WI38 (cell line): ENCODE measurements around the gene AGAP1.

Source experiments
- H3K4me3 ChIP-seq: 2 replicates; pipeline ENCODE4 v1.5.1; 2011; ENCODE audit warnings: low read depth, mild to moderate bottlenecking, control low read depth, low read length
- TF ChIP-seq, protein P1 (sequence below): IDR thresholded peaks from 2 replicates; pipeline ENCODE4 v1.5.1; 2012; ENCODE audit warnings: low read depth, mild to moderate bottlenecking, control low read depth, low read length

The AGAP1 gene

GRCh38 chr2:236083934-236084333 is 590.1 kb downstream of the AGAP1 start:
- no peak overlapping the region for H3K4me3 ChIP-seq
- TF ChIP-seq, protein P1, sequence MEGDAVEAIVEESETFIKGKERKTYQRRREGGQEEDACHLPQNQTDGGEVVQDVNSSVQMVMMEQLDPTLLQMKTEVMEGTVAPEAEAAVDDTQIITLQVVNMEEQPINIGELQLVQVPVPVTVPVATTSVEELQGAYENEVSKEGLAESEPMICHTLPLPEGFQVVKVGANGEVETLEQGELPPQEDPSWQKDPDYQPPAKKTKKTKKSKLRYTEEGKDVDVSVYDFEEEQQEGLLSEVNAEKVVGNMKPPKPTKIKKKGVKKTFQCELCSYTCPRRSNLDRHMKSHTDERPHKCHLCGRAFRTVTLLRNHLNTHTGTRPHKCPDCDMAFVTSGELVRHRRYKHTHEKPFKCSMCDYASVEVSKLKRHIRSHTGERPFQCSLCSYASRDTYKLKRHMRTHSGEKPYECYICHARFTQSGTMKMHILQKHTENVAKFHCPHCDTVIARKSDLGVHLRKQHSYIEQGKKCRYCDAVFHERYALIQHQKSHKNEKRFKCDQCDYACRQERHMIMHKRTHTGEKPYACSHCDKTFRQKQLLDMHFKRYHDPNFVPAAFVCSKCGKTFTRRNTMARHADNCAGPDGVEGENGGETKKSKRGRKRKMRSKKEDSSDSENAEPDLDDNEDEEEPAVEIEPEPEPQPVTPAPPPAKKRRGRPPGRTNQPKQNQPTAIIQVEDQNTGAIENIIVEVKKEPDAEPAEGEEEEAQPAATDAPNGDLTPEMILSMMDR: no peak

- TF ChIP-seq, protein P1: no peak
- no peak overlapping the region for H3K4me3 ChIP-seq
These were observed 591.4 kb downstream of the AGAP1 start for GRCh38 chr2:236085211-236085610.

- no peak overlapping the region for H3K4me3 ChIP-seq
- TF ChIP-seq, protein P1: no peak
These were observed 591.8 kb downstream of the AGAP1 start for GRCh38 chr2:236085647-236086046.

- TF ChIP-seq, protein P1: no peak
These were observed 592.6 kb downstream of the AGAP1 start for GRCh38 chr2:236086403-236086970.

GRCh38 chr2:236086971-236087465 is 593.2 kb downstream of the AGAP1 start:
- TF ChIP-seq, protein P1: no peak
- no peak overlapping the region for H3K4me3 ChIP-seq

More at GRCh38 chr2:236086403-236086970, 592.6 kb downstream of the AGAP1 start:
- no peak overlapping the region for H3K4me3 ChIP-seq

GRCh38 chr2:236088368-236089057 is 594.7 kb downstream of the AGAP1 start:
- H3K4me3 ChIP-seq: no peak overlapping the region
- TF ChIP-seq, protein P1: no peak
